Measurements from ENCODE around the gene NRG2. TPM values are rescaled to one million over a fixed set of nuclear protein-coding genes. Genes with fewer than 3 reads are reported as not detected.

Gene NRG2
- total and polyA plus RNA-seq, 2 of the 8 experiments (the other 6 are each of a cell fraction or from before 2014, with no cell fraction given): 0.27 to 0.54 TPM

DNA sequence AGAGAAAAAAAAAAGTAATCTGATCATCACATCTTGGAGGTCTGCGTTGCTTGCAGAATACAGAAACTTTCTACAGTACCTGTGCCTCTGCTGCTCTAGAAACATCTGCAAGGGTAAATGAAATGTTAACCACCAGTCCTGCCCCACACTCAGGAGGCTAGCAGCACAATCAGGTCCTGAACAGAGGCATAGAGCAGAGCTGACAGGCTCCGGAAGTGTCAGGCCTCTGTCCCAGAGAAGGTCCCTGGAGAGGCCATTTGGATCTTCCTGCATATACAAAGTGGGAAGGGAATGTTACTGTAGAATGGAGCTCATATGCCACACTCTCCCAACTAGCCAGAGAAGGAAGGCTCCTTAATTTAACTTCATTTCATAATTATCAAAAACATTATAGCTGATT, 7.2 kb downstream of the NRG2 start (continued):
- TF ChIP-seq, protein P1, sequence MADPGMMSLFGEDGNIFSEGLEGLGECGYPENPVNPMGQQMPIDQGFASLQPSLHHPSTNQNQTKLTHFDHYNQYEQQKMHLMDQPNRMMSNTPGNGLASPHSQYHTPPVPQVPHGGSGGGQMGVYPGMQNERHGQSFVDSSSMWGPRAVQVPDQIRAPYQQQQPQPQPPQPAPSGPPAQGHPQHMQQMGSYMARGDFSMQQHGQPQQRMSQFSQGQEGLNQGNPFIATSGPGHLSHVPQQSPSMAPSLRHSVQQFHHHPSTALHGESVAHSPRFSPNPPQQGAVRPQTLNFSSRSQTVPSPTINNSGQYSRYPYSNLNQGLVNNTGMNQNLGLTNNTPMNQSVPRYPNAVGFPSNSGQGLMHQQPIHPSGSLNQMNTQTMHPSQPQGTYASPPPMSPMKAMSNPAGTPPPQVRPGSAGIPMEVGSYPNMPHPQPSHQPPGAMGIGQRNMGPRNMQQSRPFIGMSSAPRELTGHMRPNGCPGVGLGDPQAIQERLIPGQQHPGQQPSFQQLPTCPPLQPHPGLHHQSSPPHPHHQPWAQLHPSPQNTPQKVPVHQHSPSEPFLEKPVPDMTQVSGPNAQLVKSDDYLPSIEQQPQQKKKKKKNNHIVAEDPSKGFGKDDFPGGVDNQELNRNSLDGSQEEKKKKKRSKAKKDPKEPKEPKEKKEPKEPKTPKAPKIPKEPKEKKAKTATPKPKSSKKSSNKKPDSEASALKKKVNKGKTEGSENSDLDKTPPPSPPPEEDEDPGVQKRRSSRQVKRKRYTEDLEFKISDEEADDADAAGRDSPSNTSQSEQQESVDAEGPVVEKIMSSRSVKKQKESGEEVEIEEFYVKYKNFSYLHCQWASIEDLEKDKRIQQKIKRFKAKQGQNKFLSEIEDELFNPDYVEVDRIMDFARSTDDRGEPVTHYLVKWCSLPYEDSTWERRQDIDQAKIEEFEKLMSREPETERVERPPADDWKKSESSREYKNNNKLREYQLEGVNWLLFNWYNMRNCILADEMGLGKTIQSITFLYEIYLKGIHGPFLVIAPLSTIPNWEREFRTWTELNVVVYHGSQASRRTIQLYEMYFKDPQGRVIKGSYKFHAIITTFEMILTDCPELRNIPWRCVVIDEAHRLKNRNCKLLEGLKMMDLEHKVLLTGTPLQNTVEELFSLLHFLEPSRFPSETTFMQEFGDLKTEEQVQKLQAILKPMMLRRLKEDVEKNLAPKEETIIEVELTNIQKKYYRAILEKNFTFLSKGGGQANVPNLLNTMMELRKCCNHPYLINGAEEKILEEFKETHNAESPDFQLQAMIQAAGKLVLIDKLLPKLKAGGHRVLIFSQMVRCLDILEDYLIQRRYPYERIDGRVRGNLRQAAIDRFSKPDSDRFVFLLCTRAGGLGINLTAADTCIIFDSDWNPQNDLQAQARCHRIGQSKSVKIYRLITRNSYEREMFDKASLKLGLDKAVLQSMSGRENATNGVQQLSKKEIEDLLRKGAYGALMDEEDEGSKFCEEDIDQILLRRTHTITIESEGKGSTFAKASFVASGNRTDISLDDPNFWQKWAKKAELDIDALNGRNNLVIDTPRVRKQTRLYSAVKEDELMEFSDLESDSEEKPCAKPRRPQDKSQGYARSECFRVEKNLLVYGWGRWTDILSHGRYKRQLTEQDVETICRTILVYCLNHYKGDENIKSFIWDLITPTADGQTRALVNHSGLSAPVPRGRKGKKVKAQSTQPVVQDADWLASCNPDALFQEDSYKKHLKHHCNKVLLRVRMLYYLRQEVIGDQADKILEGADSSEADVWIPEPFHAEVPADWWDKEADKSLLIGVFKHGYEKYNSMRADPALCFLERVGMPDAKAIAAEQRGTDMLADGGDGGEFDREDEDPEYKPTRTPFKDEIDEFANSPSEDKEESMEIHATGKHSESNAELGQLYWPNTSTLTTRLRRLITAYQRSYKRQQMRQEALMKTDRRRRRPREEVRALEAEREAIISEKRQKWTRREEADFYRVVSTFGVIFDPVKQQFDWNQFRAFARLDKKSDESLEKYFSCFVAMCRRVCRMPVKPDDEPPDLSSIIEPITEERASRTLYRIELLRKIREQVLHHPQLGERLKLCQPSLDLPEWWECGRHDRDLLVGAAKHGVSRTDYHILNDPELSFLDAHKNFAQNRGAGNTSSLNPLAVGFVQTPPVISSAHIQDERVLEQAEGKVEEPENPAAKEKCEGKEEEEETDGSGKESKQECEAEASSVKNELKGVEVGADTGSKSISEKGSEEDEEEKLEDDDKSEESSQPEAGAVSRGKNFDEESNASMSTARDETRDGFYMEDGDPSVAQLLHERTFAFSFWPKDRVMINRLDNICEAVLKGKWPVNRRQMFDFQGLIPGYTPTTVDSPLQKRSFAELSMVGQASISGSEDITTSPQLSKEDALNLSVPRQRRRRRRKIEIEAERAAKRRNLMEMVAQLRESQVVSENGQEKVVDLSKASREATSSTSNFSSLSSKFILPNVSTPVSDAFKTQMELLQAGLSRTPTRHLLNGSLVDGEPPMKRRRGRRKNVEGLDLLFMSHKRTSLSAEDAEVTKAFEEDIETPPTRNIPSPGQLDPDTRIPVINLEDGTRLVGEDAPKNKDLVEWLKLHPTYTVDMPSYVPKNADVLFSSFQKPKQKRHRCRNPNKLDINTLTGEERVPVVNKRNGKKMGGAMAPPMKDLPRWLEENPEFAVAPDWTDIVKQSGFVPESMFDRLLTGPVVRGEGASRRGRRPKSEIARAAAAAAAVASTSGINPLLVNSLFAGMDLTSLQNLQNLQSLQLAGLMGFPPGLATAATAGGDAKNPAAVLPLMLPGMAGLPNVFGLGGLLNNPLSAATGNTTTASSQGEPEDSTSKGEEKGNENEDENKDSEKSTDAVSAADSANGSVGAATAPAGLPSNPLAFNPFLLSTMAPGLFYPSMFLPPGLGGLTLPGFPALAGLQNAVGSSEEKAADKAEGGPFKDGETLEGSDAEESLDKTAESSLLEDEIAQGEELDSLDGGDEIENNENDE (IDR thresholded peaks at IDR 0.05; ENCODE audit: insufficient replicate concordance, low read length): no peak
- TF ChIP-seq RBBP5 (IDR thresholded peaks at IDR 0.05; ENCODE audit: borderline replicate concordance, low read depth, low read length) (no peak), RXRA (IDR thresholded peaks at IDR 0.05; ENCODE audit: insufficient read depth, low read depth, low read length) (no peak), SP2 (IDR thresholded peaks at IDR 0.05; ENCODE audit: low read length) (no peak), ASH2L (IDR thresholded peaks at IDR 0.05; ENCODE audit: low read length) (no peak)
- TF ChIP-seq, protein P2, sequence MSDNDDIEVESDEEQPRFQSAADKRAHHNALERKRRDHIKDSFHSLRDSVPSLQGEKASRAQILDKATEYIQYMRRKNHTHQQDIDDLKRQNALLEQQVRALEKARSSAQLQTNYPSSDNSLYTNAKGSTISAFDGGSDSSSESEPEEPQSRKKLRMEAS (IDR thresholded peaks at IDR 0.05): no peak

All from H1 (cell line).